ENCODE measurements around the gene LCP2.

LCP2 gene

GRCh38 chr5:170221327-170221741 lies 76.2 kb downstream of the LCP2 start:
- Histone ChIP-seq H3K9ac (ENCODE audit: low read depth, low read length, poor library complexity, severe bottlenecking) (no peak overlapping the region), H3K79me2 (ENCODE audit: insufficient read depth, low read length) (no peaks in the 10 kb centered on the region), H3F3A (ENCODE audit: low read depth) (0 out of 2 replicates have a peak, but pooled peaks cover 6% of the 10 kb centered on the region), H3K9me3 (ENCODE audit: insufficient read depth, low read depth, low read length) (no peaks in the 10 kb centered on the region), H2AFZ (ENCODE audit: low read length) (no peak overlapping the region), H3K4me3 (ENCODE audit: low read length, poor library complexity, severe bottlenecking) (no peak overlapping the region), H3K4me2 (ENCODE audit: low read depth, low read length, poor library complexity, severe bottlenecking) (no peak overlapping the region), H3K27me3 (ENCODE audit: insufficient read depth, low read length, poor library complexity, severe bottlenecking) (no peaks in the 10 kb centered on the region), H4K20me1 (ENCODE audit: insufficient read depth, low read length, poor library complexity, severe bottlenecking) (no peaks in the 10 kb centered on the region), H3K4me1 (ENCODE audit: insufficient read depth, low read length, poor library complexity, severe bottlenecking) (peaks cover 29% of the 10 kb centered on the region), H3K36me3 (ENCODE audit: insufficient read depth, low read length) (no peaks in the 10 kb centered on the region), H3K9me2 (replicated peaks; ENCODE audit: low read depth, low read length) (no peaks in the 10 kb centered on the region)
- TF ChIP-seq CTCF (conservative IDR thresholded peaks at IDR 0.05; ENCODE audit: low read length), result no peak
- TF ChIP-seq EZH2phosphoT487 (IDR thresholded peaks at IDR 0.05; ENCODE audit: borderline replicate concordance), result no peak

GRCh38 chr5:170220191-170220590 lies 77.4 kb downstream of the LCP2 start:
- TF ChIP-seq CTCF (conservative IDR thresholded peaks at IDR 0.05; ENCODE audit: low read length) (no peak), EZH2phosphoT487 (IDR thresholded peaks at IDR 0.05; ENCODE audit: borderline replicate concordance) (no peak)
- no peak overlapping the region for H2AFZ ChIP-seq (ENCODE audit: low read length)
- peak overlapping the region; percentile 71 for H3K4me2 ChIP-seq (ENCODE audit: low read depth, low read length, poor library complexity, severe bottlenecking)
- no peaks in the 10 kb centered on the region for H3K9me3 ChIP-seq (ENCODE audit: insufficient read depth, low read depth, low read length)
- H4K20me1 ChIP-seq (ENCODE audit: insufficient read depth, low read length, poor library complexity, severe bottlenecking), result no peaks in the 10 kb centered on the region
- no peak overlapping the region for H3K9ac ChIP-seq (ENCODE audit: low read depth, low read length, poor library complexity, severe bottlenecking)
- 0 out of 2 replicates have a peak, but pooled peaks cover 6% of the 10 kb centered on the region for H3F3A ChIP-seq (ENCODE audit: low read depth)
- H3K36me3 ChIP-seq (ENCODE audit: insufficient read depth, low read length), result no peaks in the 10 kb centered on the region
- H3K4me3 ChIP-seq (ENCODE audit: low read length, poor library complexity, severe bottlenecking), result peak overlapping the region; percentile 32
- no peaks in the 10 kb centered on the region for H3K9me2 ChIP-seq (replicated peaks; ENCODE audit: low read depth, low read length)
- H3K4me1 ChIP-seq (ENCODE audit: insufficient read depth, low read length, poor library complexity, severe bottlenecking), result peaks cover 29% of the 10 kb centered on the region
- H3K79me2 ChIP-seq (ENCODE audit: insufficient read depth, low read length), result no peaks in the 10 kb centered on the region
- H3K27me3 ChIP-seq (ENCODE audit: insufficient read depth, low read length, poor library complexity, severe bottlenecking), result no peaks in the 10 kb centered on the region

- peak overlapping the region; percentile 58 for H3K9ac ChIP-seq (ENCODE audit: low read depth, low read length, poor library complexity, severe bottlenecking)
- no peaks in the 10 kb centered on the region for H3K9me3 ChIP-seq (ENCODE audit: insufficient read depth, low read depth, low read length)
- H3K4me3 ChIP-seq (ENCODE audit: low read length, poor library complexity, severe bottlenecking), result peak overlapping the region; percentile 51
- H3K36me3 ChIP-seq (ENCODE audit: insufficient read depth, low read length), result no peaks in the 10 kb centered on the region
- TF ChIP-seq EZH2phosphoT487 (IDR thresholded peaks at IDR 0.05; ENCODE audit: borderline replicate concordance), result no peak
- TF ChIP-seq CTCF (conservative IDR thresholded peaks at IDR 0.05; ENCODE audit: low read length), result no peak
- H3K9me2 ChIP-seq (replicated peaks; ENCODE audit: low read depth, low read length), result no peaks in the 10 kb centered on the region
- H4K20me1 ChIP-seq (ENCODE audit: insufficient read depth, low read length, poor library complexity, severe bottlenecking), result no peaks in the 10 kb centered on the region
- H2AFZ ChIP-seq (ENCODE audit: low read length), result no peak overlapping the region
- H3K79me2 ChIP-seq (ENCODE audit: insufficient read depth, low read length), result no peaks in the 10 kb centered on the region
- H3K4me2 ChIP-seq (ENCODE audit: low read depth, low read length, poor library complexity, severe bottlenecking), result peak overlapping the region; percentile 71
- H3K27me3 ChIP-seq (ENCODE audit: insufficient read depth, low read length, poor library complexity, severe bottlenecking), result no peaks in the 10 kb centered on the region
- peaks cover 29% of the 10 kb centered on the region for H3K4me1 ChIP-seq (ENCODE audit: insufficient read depth, low read length, poor library complexity, severe bottlenecking)
- 0 out of 2 replicates have a peak, but pooled peaks cover 6% of the 10 kb centered on the region for H3F3A ChIP-seq (ENCODE audit: low read depth)
These were observed 78.0 kb downstream of the LCP2 start for GRCh38 chr5:170219615-170220014.

Measured in Loucy (cell line).